ENCODE data around the gene TTR. TPM values are rescaled to one million over a fixed set of nuclear protein-coding genes. Genes with fewer than 3 reads are reported as not detected.

Gene TTR
- total and polyA plus RNA-seq, 8 donors: 0.32 to 2.0 (median 0.57) TPM; not detected in 2

GRCh38 chr18:31572368-31572767 is 19.3 kb upstream of the TTR start:
- intact Hi-C loops (cut with DNase I): no loop called here
- ATAC-seq: no peak
- Histone ChIP-seq H3K27ac (no peak overlapping the region), H3K27me3 (no peaks in the 10 kb centered on the region), H3K9me3 (no peaks in the 10 kb centered on the region), H3K36me3 (no peaks in the 10 kb centered on the region), H3K4me1 (no peaks in the 10 kb centered on the region), H3K4me3 (no peak overlapping the region)
- DNase-seq: no peak
- TF ChIP-seq, protein P1, sequence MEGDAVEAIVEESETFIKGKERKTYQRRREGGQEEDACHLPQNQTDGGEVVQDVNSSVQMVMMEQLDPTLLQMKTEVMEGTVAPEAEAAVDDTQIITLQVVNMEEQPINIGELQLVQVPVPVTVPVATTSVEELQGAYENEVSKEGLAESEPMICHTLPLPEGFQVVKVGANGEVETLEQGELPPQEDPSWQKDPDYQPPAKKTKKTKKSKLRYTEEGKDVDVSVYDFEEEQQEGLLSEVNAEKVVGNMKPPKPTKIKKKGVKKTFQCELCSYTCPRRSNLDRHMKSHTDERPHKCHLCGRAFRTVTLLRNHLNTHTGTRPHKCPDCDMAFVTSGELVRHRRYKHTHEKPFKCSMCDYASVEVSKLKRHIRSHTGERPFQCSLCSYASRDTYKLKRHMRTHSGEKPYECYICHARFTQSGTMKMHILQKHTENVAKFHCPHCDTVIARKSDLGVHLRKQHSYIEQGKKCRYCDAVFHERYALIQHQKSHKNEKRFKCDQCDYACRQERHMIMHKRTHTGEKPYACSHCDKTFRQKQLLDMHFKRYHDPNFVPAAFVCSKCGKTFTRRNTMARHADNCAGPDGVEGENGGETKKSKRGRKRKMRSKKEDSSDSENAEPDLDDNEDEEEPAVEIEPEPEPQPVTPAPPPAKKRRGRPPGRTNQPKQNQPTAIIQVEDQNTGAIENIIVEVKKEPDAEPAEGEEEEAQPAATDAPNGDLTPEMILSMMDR (IDR thresholded peaks at IDR 0.05): no peak

- TF ChIP-seq, protein P1 (IDR thresholded peaks at IDR 0.05): no peak
- intact Hi-C loops (cut with DNase I): no loop called here
- no peak overlapping the region for H3K27ac ChIP-seq
- no peak overlapping the region for H3K4me3 ChIP-seq
- H3K9me3 ChIP-seq: no peaks in the 10 kb centered on the region
- no peaks in the 10 kb centered on the region for H3K27me3 ChIP-seq
- H3K36me3 ChIP-seq: no peaks in the 10 kb centered on the region
- H3K4me1 ChIP-seq: no peaks in the 10 kb centered on the region
- ATAC-seq (no peak), DNase-seq (no peak)
These were observed 18.6 kb upstream of the TTR start for GRCh38 chr18:31573051-31573450.

GRCh38 chr18:31574359-31574758 is 17.3 kb upstream of the TTR start:
- intact Hi-C loops (cut with DNase I): no loop called here
- DNase-seq: no peak
- H3K36me3 ChIP-seq: no peaks in the 10 kb centered on the region
- no peak overlapping the region for H3K4me3 ChIP-seq
- no peak overlapping the region for H3K27ac ChIP-seq
- ATAC-seq: no peak
- no peaks in the 10 kb centered on the region for H3K4me1 ChIP-seq
- H3K9me3 ChIP-seq: no peaks in the 10 kb centered on the region
- TF ChIP-seq, protein P1 (IDR thresholded peaks at IDR 0.05): no peak
- no peaks in the 10 kb centered on the region for H3K27me3 ChIP-seq

DNA sequence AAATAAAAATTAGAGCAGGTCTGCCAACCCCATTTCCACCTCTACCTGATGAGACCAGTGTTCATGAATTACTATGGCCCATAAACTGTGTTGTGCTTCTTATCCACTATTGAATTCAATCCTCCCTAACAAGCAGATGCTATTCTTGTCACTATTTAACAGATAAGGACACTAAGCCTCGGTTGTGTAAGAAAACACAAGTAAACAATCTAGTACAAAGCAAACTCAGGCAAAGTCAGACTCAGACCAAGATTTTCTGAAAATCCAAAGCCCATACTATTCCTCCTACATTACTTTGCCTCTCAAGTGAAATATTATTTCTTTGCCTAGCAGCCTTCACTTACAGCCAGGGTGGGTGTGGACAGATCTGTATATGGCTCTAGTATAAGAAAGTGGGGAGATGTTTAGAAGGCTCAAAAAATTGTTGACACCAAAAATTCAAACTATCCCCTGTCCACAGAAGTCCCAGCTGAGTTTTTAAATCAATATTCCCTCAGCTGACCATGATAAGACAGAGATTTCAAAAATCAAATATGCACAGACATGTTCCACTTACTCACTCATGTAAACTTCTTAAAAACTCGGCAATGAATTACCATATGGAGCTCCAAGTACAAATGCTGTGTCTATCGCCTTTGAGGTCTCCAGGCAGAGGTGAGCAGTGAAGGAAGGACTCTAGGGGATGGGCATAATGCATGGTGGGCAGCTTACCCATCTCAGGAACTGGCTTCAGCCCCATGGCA is 16.0 kb upstream of the TTR start:
- DNase-seq: no peak
- intact Hi-C loops (cut with DNase I): no loop called here
- H3K4me3 ChIP-seq: no peak overlapping the region
- H3K27me3 ChIP-seq: no peaks in the 10 kb centered on the region
- H3K4me1 ChIP-seq: no peaks in the 10 kb centered on the region
- no peak overlapping the region for H3K27ac ChIP-seq
- H3K36me3 ChIP-seq: no peaks in the 10 kb centered on the region
- ATAC-seq: no peak
- H3K9me3 ChIP-seq: no peaks in the 10 kb centered on the region
- TF ChIP-seq, protein P1 (IDR thresholded peaks at IDR 0.05): no peak

DNA sequence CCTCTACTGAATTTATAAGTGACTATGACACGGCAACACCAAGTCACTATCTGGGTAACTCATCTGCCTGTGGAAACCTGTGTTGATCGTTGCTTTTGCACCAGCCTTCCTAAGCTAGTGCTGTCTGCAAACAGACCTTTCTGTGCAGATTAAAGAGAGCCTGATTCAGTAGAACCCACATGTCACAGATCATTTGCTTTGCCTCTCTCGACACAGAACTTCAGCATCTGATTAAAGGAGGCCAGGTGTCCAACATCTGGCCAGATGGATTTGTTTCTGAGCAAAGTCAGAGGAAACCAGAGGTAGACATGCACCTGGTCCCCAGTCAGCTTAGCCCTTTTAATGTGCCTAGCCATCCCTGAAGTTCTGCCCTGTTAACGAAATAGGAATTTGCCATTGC is 15.0 kb upstream of the TTR start:
- DNase-seq (no peak), ATAC-seq (no peak)
- no peaks in the 10 kb centered on the region for H3K36me3 ChIP-seq
- intact Hi-C loops (cut with DNase I): no loop called here
- H3K27me3 ChIP-seq: no peaks in the 10 kb centered on the region
- H3K4me1 ChIP-seq: no peaks in the 10 kb centered on the region
- no peak overlapping the region for H3K4me3 ChIP-seq
- no peak overlapping the region for H3K27ac ChIP-seq
- H3K9me3 ChIP-seq: no peaks in the 10 kb centered on the region
- TF ChIP-seq, protein P1 (IDR thresholded peaks at IDR 0.05): no peak

Data from left lung (tissue), 10 donors.